Adrenal gland (tissue), 12 donors: ENCODE measurements around the gene ZNF611. TPM values are rescaled to one million over a fixed set of nuclear protein-coding genes. Genes with fewer than 3 reads are reported as not detected.

Experiments used
- DNase-seq, 7 donors: peaks; one replicate each; pipeline ENCODE4 v3.0.0-alpha.2; 2019 to 2020
- H3K27ac ChIP-seq, 5 donors: fragments of 200-600 bp; sonication (generic) in 4 of 5; 1 replicate in 3 of 5; 2 replicates in 2 of 5; pipeline versions ENCODE4 v1.5.1 to v1.8.0; 2016 to 2020; ENCODE audit warnings: mild to moderate bottlenecking in 1 of 5
- H3K27me3 ChIP-seq: fragments of 200-600 bp; 2 replicates; pipeline ENCODE4 v1.8.0; 2021
- H3K36me3 ChIP-seq, 2 donors: fragments of 200-600 bp; replicated peaks in 1 of 2; 1 replicate in 1 of 2; 2 replicates in 1 of 2; pipeline versions ENCODE4 v1.5.1 to v1.8.0; 2018 to 2022
- H3K4me1 ChIP-seq, 2 donors: fragments of 200-600 bp; replicated peaks in 1 of 2; 1 replicate in 1 of 2; 2 replicates in 1 of 2; pipeline versions ENCODE4 v1.5.1 to v1.8.0; 2018 to 2021
- H3K4me3 ChIP-seq, 4 donors: fragments of 200-600 bp; sonication (generic) in 3 of 4; one replicate each; pipeline ENCODE4 v1.5.1; 2016 to 2018
- H3K9me3 ChIP-seq, 3 donors: fragments of 200-600 bp; sonication (generic) in 1 of 3; replicated peaks in 1 of 3; 1 replicate in 2 of 3; 2 replicates in 1 of 3; pipeline versions ENCODE4 v1.5.1 to v1.8.0; 2016 to 2021
- CTCF ChIP-seq, 6 experiments: fragments of 450-650 bp in 4 of 6; fragments of 200-600 bp in 2 of 6; sonication (generic) in 1 of 6; IDR thresholded peaks; 1 replicate in 5 of 6; 2 replicates in 1 of 6; pipeline versions ENCODE4 v1.5.1 to v1.8.0; 2016 to 2021; ENCODE audit warnings: antibody characterized with exemption in 6 of 6, mild to moderate bottlenecking in 2 of 6, moderate library complexity in 1 of 6
- POLR2A ChIP-seq, 2 donors: fragments of 450-650 bp; IDR thresholded peaks; one replicate each; pipeline ENCODE4 v1.6.1; 2017; ENCODE audit warnings: antibody characterized with exemption in 2 of 2, mild to moderate bottlenecking in 2 of 2, moderate library complexity in 1 of 2
- WGBS, 4 donors: extraction: QIAGEN DNeasy Blood & Tissue Kit in 2 of 4; methylation state at CpG; one replicate each; pipeline versions ENCODE4 v1.1.5 to v1.1.7; 2013 to 2017; 5-methylcytosine and 5-hydroxymethylcytosine counted together
- intact Hi-C, 2 donors: fragments of 100-400 bp; cut with DNase I; formaldehyde crosslinking; loops; one replicate each; pipeline versions ENCODE4 v1.14.1 to v1.15.0; 2022 to 2023
- polyA plus RNA-seq, 3 donors: library from polyadenylated mRNA; stranded (reverse); fragments of 200-250 nt in 2 of 3; fragments of 350-450 nt in 1 of 3; fragmentation: Illumina TruSeq in 1 of 3; extraction: RNeasy Lipid Tissue Mini Kit (QIAGEN cat#74804) in 1 of 3; gene quantifications; one replicate each; pipeline ENCODE4 v1.2.3, GENCODE V29; 2013 to 2014
- total RNA-seq, 9 donors: library from RNA; depleted of rRNA in 4 of 9; stranded (reverse); fragments of >200 nt in 4 of 9; fragments of 120-200 nt in 1 of 9; fragmentation: NEBNext Ultra II Directional in 1 of 9; extraction: Animal tissue kit (Norgen Biotek cat#: 25700) in 1 of 9; gene quantifications; one replicate each; pipeline versions ENCODE4 v1.1.0 to v1.2.4, GENCODE V29; 2013 to 2023
- donor health status: healthy with polysubstance abuse.
- donor health status: Bipolar disorder and iron deficiency.
- donor health status: DM: yes; HTN: yes; CAD: no.
- donor health status: DM: no; HTN: no; CAD: no.
- donor health status: DM: no; HTN: no; CAD: no.
- donor health status: DM: yes; HTN: yes; CAD: no.

ZNF611 gene
- total and polyA plus RNA-seq, 12 donors = 3.8 to 21.8 (median 11.7) TPM

GRCh38 chr19:52666506-52666905, 68.3 kb downstream of the ZNF611 start:
- no peak overlapping the region for H3K27ac ChIP-seq
- intact Hi-C loops = no loop called here
- DNase-seq = no peak

GRCh38 chr19:52665529-52665928, 69.3 kb downstream of the ZNF611 start:
- no peak for TF ChIP-seq CTCF (IDR thresholded peaks at IDR 0.05)
- no peak for TF ChIP-seq POLR2A (IDR thresholded peaks at IDR 0.05)
- intact Hi-C loops = no loop called here
- no peak for DNase-seq
- Histone ChIP-seq H3K4me1 (no peaks in the 10 kb centered on the region), H3K36me3 (no peaks in the 10 kb centered on the region), H3K9me3 (no peaks in the 10 kb centered on the region), H3K4me3 (no peak overlapping the region), H3K27me3 (no peaks in the 10 kb centered on the region), H3K27ac (no peak overlapping the region)
- WGBS, 4 donors = 94 to 97% (median 96%) methylated on average over 6 of the region's 6 CpGs

More at GRCh38 chr19:52666506-52666905, 68.3 kb downstream of the ZNF611 start:
- no peaks in the 10 kb centered on the region for H3K4me1 ChIP-seq
- no peaks in the 10 kb centered on the region for H3K27me3 ChIP-seq
- H3K36me3 ChIP-seq = no peaks in the 10 kb centered on the region
- TF ChIP-seq CTCF (IDR thresholded peaks at IDR 0.05) (no peak), POLR2A (IDR thresholded peaks at IDR 0.05) (no peak)
- H3K4me3 ChIP-seq = no peak overlapping the region
- no peaks in the 10 kb centered on the region for H3K9me3 ChIP-seq

GRCh38 chr19:52665027-52665426, 69.8 kb downstream of the ZNF611 start:
- WGBS, 4 donors = 94 to 99% (median 97%) methylated on average over 4 of the region's 4 CpGs
- no peak for DNase-seq
- Histone ChIP-seq H3K27me3 (no peaks in the 10 kb centered on the region), H3K36me3 (peaks cover 0 to 3% of the 10 kb centered on the region in 2 donors), H3K4me3 (no peak overlapping the region), H3K4me1 (no peaks in the 10 kb centered on the region), H3K27ac (no peak overlapping the region), H3K9me3 (no peaks in the 10 kb centered on the region)
- intact Hi-C loops = no loop called here
- TF ChIP-seq CTCF (IDR thresholded peaks at IDR 0.05) (no peak), POLR2A (IDR thresholded peaks at IDR 0.05) (no peak)

- H3K36me3 ChIP-seq = peaks cover 0 to 9% of the 10 kb centered on the region in 2 donors
- no peaks in the 10 kb centered on the region for H3K9me3 ChIP-seq
- H3K27me3 ChIP-seq = no peaks in the 10 kb centered on the region
These were observed 70.4 kb downstream of the ZNF611 start for GRCh38 chr19:52664461-52664860.

More at GRCh38 chr19:52664461-52664860, 70.4 kb downstream of the ZNF611 start:
- 60 to 76% (median 70%) methylated on average over 5 of the region's 5 CpGs for WGBS, 4 donors
- no peak for TF ChIP-seq POLR2A (IDR thresholded peaks at IDR 0.05)
- no peak for TF ChIP-seq CTCF (IDR thresholded peaks at IDR 0.05)
- Histone ChIP-seq H3K4me3 (no peak overlapping the region), H3K27ac (no peak overlapping the region), H3K4me1 (no peaks in the 10 kb centered on the region)
- peak in 1 of 7 donors; percentile 13 for DNase-seq
- intact Hi-C loops = no loop called here
